Osteoblast (primary cell): ENCODE results near the gene TBCD. TPM values are rescaled to one million over a fixed set of nuclear protein-coding genes. Genes with fewer than 3 reads are reported as not detected.

ENCODE experiments used
- DNase-seq: peaks from one replicate; pipeline ENCODE4 v3.0.0; 2011; ENCODE audit warnings: low spot score, mixed read lengths; ENCODE audit not compliant: insufficient read length; ENCODE audit errors: missing footprints
- H2AFZ ChIP-seq: 2 replicates; pipeline ENCODE4 v1.6.0; 2011; ENCODE audit warnings: mild to moderate bottlenecking, low read length
- H3K27ac ChIP-seq: 2 replicates; pipeline ENCODE4 v1.5.1; 2011; ENCODE audit warnings: mild to moderate bottlenecking, low read depth, low read length, moderate library complexity
- H3K27me3 ChIP-seq: 2 replicates; pipeline ENCODE4 v1.6.0; 2012; ENCODE audit warnings: mild to moderate bottlenecking, control low read depth, inconsistent platforms, low read length, moderate library complexity; ENCODE audit not compliant: insufficient read depth
- H3K36me3 ChIP-seq: 2 replicates; pipeline ENCODE4 v1.5.1; 2011; ENCODE audit warnings: mild to moderate bottlenecking, low read length, control low read depth, moderate library complexity; ENCODE audit not compliant: insufficient read depth
- H3K4me1 ChIP-seq: 2 replicates; pipeline ENCODE4 v1.5.1; 2011; ENCODE audit warnings: mild to moderate bottlenecking, low read length, control low read depth, moderate library complexity; ENCODE audit not compliant: insufficient read depth
- H3K4me2 ChIP-seq: 2 replicates; pipeline ENCODE4 v1.6.0; 2011; ENCODE audit warnings: mild to moderate bottlenecking, low read length; ENCODE audit not compliant: insufficient read depth
- H3K4me3 ChIP-seq: fragments of 200-600 bp; sonication (generic); 3 replicates; pipeline ENCODE4 v1.5.1; 2012; ENCODE audit warnings: mild to moderate bottlenecking, low read length, inconsistent platforms; ENCODE audit not compliant: insufficient read depth
- H3K79me2 ChIP-seq: 2 replicates; pipeline ENCODE4 v1.6.0; 2012; ENCODE audit warnings: mild to moderate bottlenecking, low read length, control low read depth, inconsistent platforms; ENCODE audit not compliant: insufficient read depth
- H3K9me3 ChIP-seq: 2 replicates; pipeline ENCODE4 v1.5.1; 2011; ENCODE audit warnings: low read depth, low read length, control low read depth
- H4K20me1 ChIP-seq: 2 replicates; pipeline ENCODE4 v1.6.0; 2012; ENCODE audit warnings: mild to moderate bottlenecking, low read length, control low read depth; ENCODE audit not compliant: insufficient read depth
- CTCF ChIP-seq: IDR thresholded peaks from 2 replicates; pipeline ENCODE4 v1.5.1; 2011; ENCODE audit warnings: mild to moderate bottlenecking, low read depth, low read length, moderate library complexity; ENCODE audit errors: extremely low read depth
- total RNA-seq: library from RNA; depleted of rRNA; stranded (reverse); fragments of >200 nt; gene quantifications from 2 replicates; pipeline ENCODE4 v1.2.3, GENCODE V29; 2012

TBCD gene
- total RNA-seq, 1 donor: 29.0 TPM

- H3K4me1 ChIP-seq: peaks cover 19% of the 10 kb centered on the region
- peak; percentile 77 for DNase-seq
- H3K79me2 ChIP-seq: no peaks in the 10 kb centered on the region
- TF ChIP-seq CTCF: no peak
- no peak overlapping the region for H3K4me3 ChIP-seq
- H3K36me3 ChIP-seq: peaks cover 18% of the 10 kb centered on the region
- no peak overlapping the region for H3K4me2 ChIP-seq
- H2AFZ ChIP-seq: no peak overlapping the region
- H3K27me3 ChIP-seq: no peaks in the 10 kb centered on the region
- H3K9me3 ChIP-seq: no peaks in the 10 kb centered on the region
- H4K20me1 ChIP-seq: no peaks in the 10 kb centered on the region
- no peak overlapping the region for H3K27ac ChIP-seq
Measured at GRCh38 chr17:82927661-82928601, 176.1 kb downstream of the TBCD start.

GRCh38 chr17:82929011-82929622, 177.3 kb downstream of the TBCD start:
- peaks cover 22% of the 10 kb centered on the region for H3K36me3 ChIP-seq
- H3K27ac ChIP-seq: no peak overlapping the region

GRCh38 chr17:82929676-82930042, 177.8 kb downstream of the TBCD start:
- H3K4me1 ChIP-seq: peaks cover 20% of the 10 kb centered on the region
- no peak overlapping the region for H3K27ac ChIP-seq
- TF ChIP-seq CTCF: no peak
- no peaks in the 10 kb centered on the region for H3K27me3 ChIP-seq
- H3K79me2 ChIP-seq: no peaks in the 10 kb centered on the region
- no peak overlapping the region for H2AFZ ChIP-seq
- H4K20me1 ChIP-seq: no peaks in the 10 kb centered on the region
- H3K4me3 ChIP-seq: no peak overlapping the region
- no peaks in the 10 kb centered on the region for H3K9me3 ChIP-seq
- peaks cover 22% of the 10 kb centered on the region for H3K36me3 ChIP-seq
- no peak overlapping the region for H3K4me2 ChIP-seq
- DNase-seq: peak; percentile 80

More at GRCh38 chr17:82929011-82929622, 177.3 kb downstream of the TBCD start:
- H4K20me1 ChIP-seq: no peaks in the 10 kb centered on the region
- no peak overlapping the region for H3K4me3 ChIP-seq
- TF ChIP-seq CTCF: no peak
- H3K4me1 ChIP-seq: peaks cover 20% of the 10 kb centered on the region
- no peaks in the 10 kb centered on the region for H3K27me3 ChIP-seq
- no peak overlapping the region for H2AFZ ChIP-seq
- H3K79me2 ChIP-seq: no peaks in the 10 kb centered on the region
- no peak overlapping the region for H3K4me2 ChIP-seq
- peak; percentile 62 for DNase-seq
- no peaks in the 10 kb centered on the region for H3K9me3 ChIP-seq
